NB4 (cell line): ENCODE measurements around the gene RC3H2.
A peak's percentile ranks its signal among the peaks of the same experiment; 100 is the strongest.

ENCODE experiments used
- CTCF ChIP-seq: IDR thresholded peaks from one replicate; pipeline ENCODE4 v1.5.1; 2012; ENCODE audit warnings: low read depth, low read length
- MAX ChIP-seq: IDR thresholded peaks from 2 replicates; pipeline ENCODE4 v1.6.1; 2011; ENCODE audit warnings: low read depth, low read length
- POLR2A ChIP-seq: IDR thresholded peaks from 2 replicates; pipeline ENCODE4 v1.6.1; 2011; ENCODE audit warnings: mild to moderate bottlenecking; ENCODE audit not compliant: insufficient read length; ENCODE audit errors: extremely low read depth

GRCh38 chr9:122810306-122810946 is 94.7 kb downstream of the RC3H2 start:
- TF ChIP-seq POLR2A (no peak), CTCF (peak; percentile 44), MAX (no peak)
